GM23338 (cell line): ENCODE results near the gene RASGRP1. TPM values are rescaled to one million over a fixed set of nuclear protein-coding genes. Genes with fewer than 3 reads are reported as not detected.

Experiments used
- ATAC-seq: fragments of 200-7000 bp; cut with Tn5 transposase; 3 replicates; pipeline ENCODE4 v1.9.1; 2020
- DNase-seq: peaks from one replicate; pipeline ENCODE4 v3.0.0-alpha.2; 2015; ENCODE audit warnings: low spot score
- H2AFZ ChIP-seq: fragments of 200-600 bp; sonication (generic); 2 replicates; pipeline ENCODE4 v1.8.0; 2016; ENCODE audit warnings: antibody characterized with exemption, mild to moderate bottlenecking, moderate library complexity
- H3F3A ChIP-seq: fragments of 200-600 bp; sonication (generic); replicated peaks from 2 replicates; pipeline ENCODE4 v1.8.0; 2017; ENCODE audit warnings: antibody characterized with exemption, mixed run types, low read depth
- H3K27ac ChIP-seq: fragments of 200-600 bp; sonication (generic); 2 replicates; pipeline ENCODE4 v1.6.1; 2016; ENCODE audit warnings: low read depth
- H3K27me3 ChIP-seq: fragments of 200-600 bp; sonication (generic); 2 replicates; pipeline ENCODE4 v1.8.0; 2016; ENCODE audit warnings: mild to moderate bottlenecking, mixed run types, moderate library complexity; ENCODE audit not compliant: insufficient read depth
- H3K36me3 ChIP-seq: fragments of 200-600 bp; sonication (generic); 2 replicates; pipeline ENCODE4 v1.8.0; 2016; ENCODE audit warnings: mild to moderate bottlenecking; ENCODE audit not compliant: insufficient read depth
- H3K4me1 ChIP-seq: fragments of 200-600 bp; sonication (generic); 2 replicates; pipeline ENCODE4 v1.8.0; 2016; ENCODE audit warnings: mild to moderate bottlenecking, moderate library complexity; ENCODE audit not compliant: insufficient read depth
- H3K4me2 ChIP-seq: fragments of 200-600 bp; sonication (generic); 2 replicates; pipeline ENCODE4 v1.7.1; 2017; ENCODE audit warnings: mixed run types
- H3K4me3 ChIP-seq: fragments of 200-600 bp; sonication (generic); 2 replicates; pipeline ENCODE4 v1.6.1; 2016; ENCODE audit warnings: mixed run types
- H3K79me2 ChIP-seq: fragments of 200-600 bp; sonication (generic); replicated peaks from 2 replicates; pipeline ENCODE4 v1.8.0; 2017; ENCODE audit warnings: mild to moderate bottlenecking; ENCODE audit not compliant: insufficient read depth
- H3K9me2 ChIP-seq: fragments of 200-600 bp; sonication (generic); 2 replicates; pipeline ENCODE4 v1.8.0; 2017; ENCODE audit not compliant: insufficient read depth
- H4K20me1 ChIP-seq: fragments of 200-600 bp; sonication (generic); replicated peaks from 2 replicates; pipeline ENCODE4 v1.8.0; 2017; ENCODE audit warnings: mild to moderate bottlenecking; ENCODE audit not compliant: insufficient read depth
- H3K27ac Mint-ChIP-seq: 2 replicates; pipeline ENCODE4 v1.8.0; 2020; ENCODE audit warnings: inconsistent platforms, mild to moderate bottlenecking, moderate library complexity, mixed read lengths
- H3K27me3 Mint-ChIP-seq: 3 replicates; pipeline ENCODE4 v1.8.0; 2022; ENCODE audit warnings: low read depth, mild to moderate bottlenecking, moderate library complexity, mixed read lengths, inconsistent platforms; ENCODE audit not compliant: insufficient read depth, poor library complexity
- H3K36me3 Mint-ChIP-seq: 3 replicates; pipeline ENCODE4 v1.8.0; 2021; ENCODE audit warnings: low read depth, mild to moderate bottlenecking, inconsistent platforms, moderate library complexity, mixed read lengths
- H3K4me1 Mint-ChIP-seq: 3 replicates; pipeline ENCODE4 v1.8.0; 2020; ENCODE audit warnings: mild to moderate bottlenecking, inconsistent platforms, mixed read lengths
- H3K4me3 Mint-ChIP-seq: 3 replicates; pipeline ENCODE4 v1.8.0; 2021; ENCODE audit warnings: moderate library complexity, mild to moderate bottlenecking, inconsistent platforms, mixed read lengths
- H3K9me3 Mint-ChIP-seq: 3 replicates; pipeline ENCODE4 v1.8.0; 2020; ENCODE audit warnings: moderate library complexity, mild to moderate bottlenecking, inconsistent platforms, mixed read lengths
- CTCF ChIP-seq, 2 experiments: fragments of 200-600 bp in 1 of 2; sonication (generic) in 1 of 2; conservative IDR thresholded peaks; 2 replicates each; pipeline versions ENCODE4 v1.5.1 to v1.6.1; 2016 to 2017; ENCODE audit warnings: antibody characterized with exemption in 2 of 2, low read depth in 2 of 2, mild to moderate bottlenecking in 2 of 2, moderate library complexity in 1 of 2
- ZNF462 ChIP-seq: fragments of 250-450 bp; sonication (Bioruptor Pico); IDR thresholded peaks from 2 replicates; pipeline ENCODE4 v1.5.0; 2020; ENCODE audit warnings: mild to moderate bottlenecking, moderate library complexity
- polyA plus RNA-seq: library from polyadenylated mRNA; unstranded; fragments of >200 nt; fragmentation: Nextera tagmentation; extraction: Ambion mirVana; gene quantifications from 2 replicates; pipeline ENCODE4 v1.2.1, GENCODE V29; 2016
- total RNA-seq: library from RNA; depleted of rRNA; stranded (reverse); fragments of >200 nt; shearing (Covaris generic); gene quantifications from 2 replicates; pipeline ENCODE4 v1.2.3, GENCODE V29; 2014; rRNA removed

The RASGRP1 gene
- total and polyA plus RNA-seq, 2 experiments from 2014 or later = 1.1 to 1.2 TPM

- Histone ChIP-seq H3K36me3 (no peaks in the 10 kb centered on the region), H3K27me3 (no peaks in the 10 kb centered on the region)
These were observed 124.1 kb downstream of the RASGRP1 start for GRCh38 chr15:38440353-38441129.

More at GRCh38 chr15:38440353-38441129, 124.1 kb downstream of the RASGRP1 start:
- peak; percentile 94 for ATAC-seq
- H3K4me1 Mint-ChIP-seq = peaks cover 5% of the 10 kb centered on the region; the same call in 1 of the 3 replicates
- H3K4me2 ChIP-seq = peak overlapping the region; percentile 49; the same call in 1 of the 2 replicates
- peak; percentile 79 for DNase-seq
- no peak overlapping the region for H3K27ac ChIP-seq
- no peaks in the 10 kb centered on the region for H3K79me2 ChIP-seq
- H3K9me3 Mint-ChIP-seq = no peaks in the 10 kb centered on the region
- no peaks in the 10 kb centered on the region for H3K9me2 ChIP-seq
- no peak overlapping the region for H3K27ac Mint-ChIP-seq
- no peak overlapping the region for H3K4me3 ChIP-seq
- no peaks in the 10 kb centered on the region for H3F3A ChIP-seq
- H3K27me3 Mint-ChIP-seq = peaks cover 8% of the 10 kb centered on the region
- peak; percentile 95 for TF ChIP-seq CTCF (conservative IDR thresholded peaks at IDR 0.05; ENCODE audit: low read depth in 2 of 2)
- no peak for TF ChIP-seq ZNF462 (CRISPR knock-in tag)
- H4K20me1 ChIP-seq = no peaks in the 10 kb centered on the region
- H3K4me3 Mint-ChIP-seq = no peak overlapping the region; the same call in 2 of the 3 replicates
- H3K36me3 Mint-ChIP-seq = no peaks in the 10 kb centered on the region
- no peaks in the 10 kb centered on the region for H3K4me1 ChIP-seq
- peak overlapping the region; percentile 90 for H2AFZ ChIP-seq

Other genes starting within 250 kb of the RASGRP1 start
- 30.8 and 32.5 TPM in 2 replicates for gene FAM98B, start 110.7 kb downstream of the RASGRP1 start, total RNA-seq
- gene FAM98B, start 110.7 kb downstream of the RASGRP1 start, polyA plus RNA-seq = 10.1 and 11.6 TPM in 2 replicates